HG02943 (cell line): ENCODE measurements around the gene SUGP2.

Experiments used
- ATAC-seq: cut with Tn5 transposase; IDR thresholded peaks from one replicate; pipeline ENCODE4 v1.9.1; 2021; ENCODE audit warnings: mild to moderate bottlenecking, low read depth, moderate library complexity; ENCODE audit not compliant: unreplicated experiment

Gene SUGP2

GRCh38 chr19:19059837-19060611 is 26.7 kb upstream of the SUGP2 start:
- no peak for ATAC-seq

- ATAC-seq: no peak
Observed at GRCh38 chr19:19059018-19059836, 25.9 kb upstream of the SUGP2 start.

- no peak for ATAC-seq
Observed at GRCh38 chr19:19057720-19058119, 24.4 kb upstream of the SUGP2 start.

- no peak for ATAC-seq
Observed at GRCh38 chr19:19057317-19057716, 24.0 kb upstream of the SUGP2 start.

GRCh38 chr19:19056636-19057275 is 23.4 kb upstream of the SUGP2 start:
- ATAC-seq: no peak

GRCh38 chr19:19055701-19056100 is 22.4 kb upstream of the SUGP2 start:
- ATAC-seq: no peak

GRCh38 chr19:19054939-19055440 is 21.7 kb upstream of the SUGP2 start:
- no peak for ATAC-seq

GRCh38 chr19:19054315-19054938 is 21.1 kb upstream of the SUGP2 start:
- ATAC-seq: no peak

- ATAC-seq: no peak
Observed at GRCh38 chr19:19053508-19054314, 20.4 kb upstream of the SUGP2 start.

- ATAC-seq: no peak
Observed at GRCh38 chr19:19052921-19053320, 19.6 kb upstream of the SUGP2 start.

GRCh38 chr19:19051478-19052213 is 18.3 kb upstream of the SUGP2 start:
- no peak for ATAC-seq

GRCh38 chr19:19050731-19051130 is 17.4 kb upstream of the SUGP2 start:
- no peak for ATAC-seq

- ATAC-seq: no peak
Observed at GRCh38 chr19:19050104-19050503, 16.8 kb upstream of the SUGP2 start.

GRCh38 chr19:19049406-19049805 is 16.1 kb upstream of the SUGP2 start:
- ATAC-seq: no peak

- ATAC-seq: no peak
Observed at GRCh38 chr19:19043881-19044280, 10.6 kb upstream of the SUGP2 start.

- no peak for ATAC-seq
Observed at GRCh38 chr19:19043481-19043880, 10.2 kb upstream of the SUGP2 start.

GRCh38 chr19:19042732-19043280 is 9.5 kb upstream of the SUGP2 start:
- no peak for ATAC-seq

- no peak for ATAC-seq
Observed at GRCh38 chr19:19040417-19040816, 7.1 kb upstream of the SUGP2 start.

GRCh38 chr19:19039901-19040300 is 6.6 kb upstream of the SUGP2 start:
- ATAC-seq: no peak
